ENCODE measurements around the gene COL4A2.

DNA sequence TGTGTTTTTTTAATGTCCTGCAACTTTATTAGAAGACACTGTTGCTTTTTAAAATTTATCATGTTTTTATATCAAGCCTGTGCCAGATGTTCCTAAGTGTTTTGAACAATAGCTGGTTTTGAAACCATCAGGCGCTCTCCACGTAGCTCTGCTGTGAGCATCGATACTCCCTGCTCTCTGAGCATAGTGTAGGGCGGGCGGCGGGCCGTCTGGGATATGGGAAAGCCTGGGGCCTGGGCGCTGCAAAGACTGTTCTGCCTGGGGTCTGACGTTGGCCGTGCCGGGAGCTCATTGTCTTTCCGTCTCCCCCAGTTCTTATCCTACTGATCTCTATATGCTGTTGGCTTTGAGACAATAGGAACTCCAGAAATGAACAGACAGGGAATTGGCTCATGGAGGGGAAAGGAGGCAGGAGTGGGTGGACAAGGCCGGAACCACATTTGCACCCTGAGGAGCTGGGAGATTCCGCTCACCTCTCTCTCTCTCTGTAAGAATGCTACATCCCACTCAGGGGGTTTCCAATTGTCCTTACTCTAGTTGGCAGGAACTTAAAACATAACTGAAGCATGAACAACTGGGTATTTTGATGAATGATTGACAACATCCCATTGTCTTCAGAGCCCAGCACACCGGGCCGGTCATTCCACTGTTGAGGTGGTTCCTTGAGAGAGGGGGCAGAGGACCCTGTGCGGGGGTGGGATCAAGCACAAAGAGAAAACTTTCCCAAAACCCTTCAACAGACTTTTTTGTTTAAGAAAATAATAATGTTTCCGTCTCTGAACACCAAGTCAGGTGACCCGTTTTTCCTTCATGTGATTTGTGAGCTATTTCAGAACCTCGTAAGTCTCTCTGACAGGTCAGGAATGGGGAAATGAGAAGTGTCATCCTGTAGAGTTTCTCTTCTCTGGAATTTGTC, 64.7 kb downstream of the COL4A2 start:
- TF ChIP-seq EZH2 (IDR thresholded peaks at IDR 0.05; ENCODE audit: low read length, unreplicated experiment): no peak
- TF ChIP-seq, protein P1, sequence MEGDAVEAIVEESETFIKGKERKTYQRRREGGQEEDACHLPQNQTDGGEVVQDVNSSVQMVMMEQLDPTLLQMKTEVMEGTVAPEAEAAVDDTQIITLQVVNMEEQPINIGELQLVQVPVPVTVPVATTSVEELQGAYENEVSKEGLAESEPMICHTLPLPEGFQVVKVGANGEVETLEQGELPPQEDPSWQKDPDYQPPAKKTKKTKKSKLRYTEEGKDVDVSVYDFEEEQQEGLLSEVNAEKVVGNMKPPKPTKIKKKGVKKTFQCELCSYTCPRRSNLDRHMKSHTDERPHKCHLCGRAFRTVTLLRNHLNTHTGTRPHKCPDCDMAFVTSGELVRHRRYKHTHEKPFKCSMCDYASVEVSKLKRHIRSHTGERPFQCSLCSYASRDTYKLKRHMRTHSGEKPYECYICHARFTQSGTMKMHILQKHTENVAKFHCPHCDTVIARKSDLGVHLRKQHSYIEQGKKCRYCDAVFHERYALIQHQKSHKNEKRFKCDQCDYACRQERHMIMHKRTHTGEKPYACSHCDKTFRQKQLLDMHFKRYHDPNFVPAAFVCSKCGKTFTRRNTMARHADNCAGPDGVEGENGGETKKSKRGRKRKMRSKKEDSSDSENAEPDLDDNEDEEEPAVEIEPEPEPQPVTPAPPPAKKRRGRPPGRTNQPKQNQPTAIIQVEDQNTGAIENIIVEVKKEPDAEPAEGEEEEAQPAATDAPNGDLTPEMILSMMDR (conservative IDR thresholded peaks at IDR 0.05; ENCODE audit: low read depth, low read length): no peak
